Gastrocnemius medialis (tissue), 4 donors: ENCODE data around the gene RASAL2. TPM values are rescaled to one million over a fixed set of nuclear protein-coding genes. Genes with fewer than 3 reads are reported as not detected.

Experiments used
- ATAC-seq, 2 donors: fragments of 150-250 bp; one replicate each; pipeline ENCODE4 v1.9.1; 2016
- DNase-seq, 2 donors: peaks; one replicate each; pipeline ENCODE4 v3.0.0-alpha.2; 2019
- H3K27ac ChIP-seq, 4 donors: fragments of 200-600 bp; sonication (generic); 1 replicate in 1 of 4; 2 replicates in 3 of 4; pipeline ENCODE4 v1.5.1; 2016 to 2018; ENCODE audit warnings: mild to moderate bottlenecking in 2 of 4, moderate library complexity in 1 of 4
- H3K27me3 ChIP-seq, 3 donors: fragments of 200-600 bp; sonication (generic) in 2 of 3; 1 replicate in 1 of 3; 2 replicates in 2 of 3; pipeline versions ENCODE4 v1.5.1 to v1.6.0; 2016 to 2019; ENCODE audit warnings: mild to moderate bottlenecking in 1 of 3, moderate library complexity in 1 of 3
- H3K36me3 ChIP-seq, 2 donors: fragments of 200-600 bp; sonication (generic) in 1 of 2; one replicate each; pipeline ENCODE4 v1.5.1; 2017 to 2018
- H3K4me1 ChIP-seq, 2 donors: fragments of 200-600 bp; sonication (generic) in 1 of 2; one replicate each; pipeline ENCODE4 v1.5.1; 2016 to 2017; ENCODE audit warnings: mild to moderate bottlenecking in 2 of 2
- H3K4me3 ChIP-seq, 4 donors: fragments of 200-600 bp; sonication (generic) in 3 of 4; 1 replicate in 1 of 4; 2 replicates in 3 of 4; pipeline ENCODE4 v1.5.1; 2016 to 2019; ENCODE audit warnings: mild to moderate bottlenecking in 2 of 4
- H3K9me3 ChIP-seq, 3 donors: fragments of 200-600 bp; sonication (generic) in 2 of 3; 1 replicate in 1 of 3; 2 replicates in 2 of 3; pipeline ENCODE4 v1.5.1; 2016 to 2019
- POLR2A ChIP-seq, 2 donors: fragments of 450-650 bp; IDR thresholded peaks; one replicate each; pipeline ENCODE4 v1.6.1; 2017; ENCODE audit warnings: antibody characterized with exemption in 2 of 2, mild to moderate bottlenecking in 2 of 2, moderate library complexity in 2 of 2
- in situ Hi-C, 4 donors: fragments of 200-750 bp; cut with MboI; loops; one replicate each; pipeline versions ENCODE4 v1.15.0 to v1.8.0; 2017; ENCODE audit warnings: low sequenced_read_pairs in 4 of 4
- intact Hi-C: fragments of 100-400 bp; cut with DNase I; formaldehyde crosslinking; loops from one replicate; pipeline ENCODE4 v1.15.1; 2023; ENCODE audit warnings: low total_unique reads
- total RNA-seq, 4 donors: library from RNA; depleted of rRNA; stranded (reverse); fragments of >200 nt; gene quantifications; one replicate each; pipeline versions ENCODE4 v1.1.0 to v1.2.3, GENCODE V29; 2016
- TF ChIP-seq, protein P1 (sequence below), 5 experiments: fragments of 450-650 bp in 3 of 5; fragments of 200-600 bp in 2 of 5; sonication (generic) in 2 of 5; IDR thresholded peaks in 4 of 5; conservative IDR thresholded peaks in 1 of 5; 1 replicate in 4 of 5; 2 replicates in 1 of 5; pipeline ENCODE4 v1.5.1; 2016 to 2019; ENCODE audit warnings: antibody characterized with exemption in 5 of 5, mild to moderate bottlenecking in 3 of 5, moderate library complexity in 3 of 5

The RASAL2 gene
- total RNA-seq, 4 donors from 2014 or later: 7.6 to 13.4 (median 8.8) TPM

- ATAC-seq (no peak), DNase-seq (no peak)
- Histone ChIP-seq H3K4me1 (no peaks in the 10 kb centered on the region), H3K27ac (no peak overlapping the region), H3K4me3 (no peak overlapping the region), H3K27me3 (no peaks in the 10 kb centered on the region), H3K9me3 (no peaks in the 10 kb centered on the region), H3K36me3 (no peaks in the 10 kb centered on the region)
- in situ Hi-C loops: loop anchor here in 1 of 4 donors (25.0 kb wide), 1 partner anchor 211 kb away; no protein-coding TSS in a partner anchor
- no peak for TF ChIP-seq POLR2A (IDR thresholded peaks at IDR 0.05)
- TF ChIP-seq, protein P1, sequence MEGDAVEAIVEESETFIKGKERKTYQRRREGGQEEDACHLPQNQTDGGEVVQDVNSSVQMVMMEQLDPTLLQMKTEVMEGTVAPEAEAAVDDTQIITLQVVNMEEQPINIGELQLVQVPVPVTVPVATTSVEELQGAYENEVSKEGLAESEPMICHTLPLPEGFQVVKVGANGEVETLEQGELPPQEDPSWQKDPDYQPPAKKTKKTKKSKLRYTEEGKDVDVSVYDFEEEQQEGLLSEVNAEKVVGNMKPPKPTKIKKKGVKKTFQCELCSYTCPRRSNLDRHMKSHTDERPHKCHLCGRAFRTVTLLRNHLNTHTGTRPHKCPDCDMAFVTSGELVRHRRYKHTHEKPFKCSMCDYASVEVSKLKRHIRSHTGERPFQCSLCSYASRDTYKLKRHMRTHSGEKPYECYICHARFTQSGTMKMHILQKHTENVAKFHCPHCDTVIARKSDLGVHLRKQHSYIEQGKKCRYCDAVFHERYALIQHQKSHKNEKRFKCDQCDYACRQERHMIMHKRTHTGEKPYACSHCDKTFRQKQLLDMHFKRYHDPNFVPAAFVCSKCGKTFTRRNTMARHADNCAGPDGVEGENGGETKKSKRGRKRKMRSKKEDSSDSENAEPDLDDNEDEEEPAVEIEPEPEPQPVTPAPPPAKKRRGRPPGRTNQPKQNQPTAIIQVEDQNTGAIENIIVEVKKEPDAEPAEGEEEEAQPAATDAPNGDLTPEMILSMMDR (IDR thresholded peaks at IDR 0.05 in 4 of 5, conservative IDR thresholded peaks at IDR 0.05 in 1 of 5): no peak
- intact Hi-C loops: no loop called here
These were observed 404.1 kb downstream of the RASAL2 start for GRCh38 chr1:178497903-178498478.

DNA sequence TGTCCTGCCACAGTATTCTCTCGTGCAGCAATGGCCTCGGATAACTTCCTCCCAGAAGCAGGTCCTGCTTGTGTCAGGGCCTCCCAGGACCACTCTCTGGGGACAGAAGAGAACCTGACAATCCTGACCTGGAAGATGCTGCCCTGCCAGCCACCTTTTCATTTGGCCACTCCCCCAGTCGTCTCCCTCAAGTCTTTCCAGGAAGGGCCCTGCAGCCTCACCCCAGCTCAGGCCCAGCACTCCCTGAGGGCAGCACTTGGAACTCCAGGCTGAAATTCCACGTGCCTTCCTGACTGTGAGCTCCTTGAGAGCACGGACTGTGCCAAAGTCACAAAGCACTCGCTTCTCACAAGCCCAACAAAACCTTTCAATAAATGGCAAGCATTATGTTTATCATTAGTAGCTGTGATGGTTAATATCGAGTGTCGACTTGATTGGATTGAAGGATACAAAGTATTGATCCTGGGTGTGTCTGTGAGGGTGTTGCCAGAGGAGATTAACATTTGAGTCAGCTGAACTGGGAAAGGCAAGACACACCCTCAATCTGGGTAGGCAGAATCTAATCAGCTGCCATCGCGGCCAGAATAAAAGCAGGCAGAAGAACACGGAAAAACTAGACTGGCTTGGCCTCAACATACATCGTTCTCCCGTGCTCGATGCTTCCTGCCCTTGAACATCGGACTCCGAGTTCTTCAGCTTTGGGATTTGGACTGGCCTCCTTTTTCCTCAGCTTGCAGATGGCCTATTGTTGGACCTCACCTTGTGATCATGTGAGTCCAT lies 405.2 kb downstream of the RASAL2 start:
- no peak for ATAC-seq
- Histone ChIP-seq H3K4me3 (no peak overlapping the region), H3K27me3 (no peaks in the 10 kb centered on the region), H3K9me3 (no peaks in the 10 kb centered on the region), H3K36me3 (no peaks in the 10 kb centered on the region), H3K4me1 (no peaks in the 10 kb centered on the region), H3K27ac (no peak overlapping the region)
- intact Hi-C loops (no loop called here), in situ Hi-C loops (loop anchor here in 1 of 4 donors (25.0 kb wide), 1 partner anchor 212 kb away; no protein-coding TSS in a partner anchor)
- no peak for TF ChIP-seq POLR2A (IDR thresholded peaks at IDR 0.05)
- TF ChIP-seq, protein P1 (IDR thresholded peaks at IDR 0.05 in 4 of 5, conservative IDR thresholded peaks at IDR 0.05 in 1 of 5): no peak
- DNase-seq: no peak

- TF ChIP-seq, protein P1 (IDR thresholded peaks at IDR 0.05 in 4 of 5, conservative IDR thresholded peaks at IDR 0.05 in 1 of 5): no peak
- TF ChIP-seq POLR2A (IDR thresholded peaks at IDR 0.05): no peak
- Histone ChIP-seq H3K4me3 (no peak overlapping the region), H3K27me3 (no peaks in the 10 kb centered on the region), H3K9me3 (no peaks in the 10 kb centered on the region), H3K27ac (no peak overlapping the region), H3K4me1 (no peaks in the 10 kb centered on the region), H3K36me3 (no peaks in the 10 kb centered on the region)
- no peak for ATAC-seq
- no peak for DNase-seq
- in situ Hi-C loops (loop anchor here in 3 of 4 donors (10.0 to 25.0 kb wide), 2 partner anchors 185 to 188 kb away; no protein-coding TSS in a partner anchor), intact Hi-C loops (loop anchor here (2.0 kb wide), 1 partner anchor 189 kb away; no protein-coding TSS in a partner anchor)
These were observed 406.3 kb downstream of the RASAL2 start for GRCh38 chr1:178500091-178500770.

DNA sequence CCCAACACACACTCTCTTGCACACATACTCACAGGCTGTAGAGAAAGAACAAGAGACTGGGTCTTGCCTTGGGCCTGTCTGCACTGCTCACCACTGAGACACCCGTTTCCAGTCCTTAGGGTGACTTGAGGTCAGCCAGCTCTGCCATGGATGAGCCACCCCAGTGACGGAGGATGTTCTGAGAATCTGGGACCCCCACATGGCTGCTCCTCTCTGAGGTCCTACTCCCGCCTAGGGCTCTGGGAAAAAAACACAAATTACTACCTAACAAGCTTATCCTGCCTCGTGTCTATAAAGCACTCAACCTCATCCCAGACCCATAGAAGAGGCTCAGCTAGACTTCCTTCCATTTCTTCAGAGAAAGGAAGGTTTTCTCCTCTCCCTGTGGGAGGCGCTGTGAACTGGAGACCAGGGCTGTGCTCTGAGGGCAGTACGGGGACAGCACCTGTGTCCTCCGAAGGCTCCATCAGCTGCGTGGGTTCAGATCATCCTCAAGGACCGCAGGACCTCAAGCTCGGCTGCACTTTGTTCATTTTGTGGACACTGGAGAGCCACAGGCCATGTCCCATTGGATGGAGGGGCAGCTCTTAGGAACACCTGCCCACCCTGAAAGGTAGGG lies 407.1 kb downstream of the RASAL2 start:
- no peak for TF ChIP-seq POLR2A (IDR thresholded peaks at IDR 0.05)
- TF ChIP-seq, protein P1 (IDR thresholded peaks at IDR 0.05 in 4 of 5, conservative IDR thresholded peaks at IDR 0.05 in 1 of 5): no peak
- Histone ChIP-seq H3K36me3 (no peaks in the 10 kb centered on the region), H3K4me1 (no peaks in the 10 kb centered on the region), H3K9me3 (no peaks in the 10 kb centered on the region), H3K27me3 (no peaks in the 10 kb centered on the region), H3K27ac (no peak overlapping the region), H3K4me3 (no peak overlapping the region)
- intact Hi-C loops: loop anchor here (2.0 kb wide), 1 partner anchor 190 kb away; no protein-coding TSS in a partner anchor
- in situ Hi-C loops: loop anchor here in 3 of 4 donors (10.0 to 25.0 kb wide), 2 partner anchors 186 to 189 kb away; no protein-coding TSS in a partner anchor
- ATAC-seq (no peak), DNase-seq (no peak)
